Measurements from ENCODE around the gene SKIC8.

- TF ChIP-seq, protein P1, sequence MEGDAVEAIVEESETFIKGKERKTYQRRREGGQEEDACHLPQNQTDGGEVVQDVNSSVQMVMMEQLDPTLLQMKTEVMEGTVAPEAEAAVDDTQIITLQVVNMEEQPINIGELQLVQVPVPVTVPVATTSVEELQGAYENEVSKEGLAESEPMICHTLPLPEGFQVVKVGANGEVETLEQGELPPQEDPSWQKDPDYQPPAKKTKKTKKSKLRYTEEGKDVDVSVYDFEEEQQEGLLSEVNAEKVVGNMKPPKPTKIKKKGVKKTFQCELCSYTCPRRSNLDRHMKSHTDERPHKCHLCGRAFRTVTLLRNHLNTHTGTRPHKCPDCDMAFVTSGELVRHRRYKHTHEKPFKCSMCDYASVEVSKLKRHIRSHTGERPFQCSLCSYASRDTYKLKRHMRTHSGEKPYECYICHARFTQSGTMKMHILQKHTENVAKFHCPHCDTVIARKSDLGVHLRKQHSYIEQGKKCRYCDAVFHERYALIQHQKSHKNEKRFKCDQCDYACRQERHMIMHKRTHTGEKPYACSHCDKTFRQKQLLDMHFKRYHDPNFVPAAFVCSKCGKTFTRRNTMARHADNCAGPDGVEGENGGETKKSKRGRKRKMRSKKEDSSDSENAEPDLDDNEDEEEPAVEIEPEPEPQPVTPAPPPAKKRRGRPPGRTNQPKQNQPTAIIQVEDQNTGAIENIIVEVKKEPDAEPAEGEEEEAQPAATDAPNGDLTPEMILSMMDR (IDR thresholded peaks at IDR 0.05; ENCODE audit: low read length), result no peak
- TF ChIP-seq EZH2 (IDR thresholded peaks at IDR 0.05; ENCODE audit: borderline replicate concordance, low read length), result no peak
These were observed 40.1 kb upstream of the SKIC8 start for GRCh38 chr15:78339559-78339958.

Measured in OCI-LY1 (cell line).